ENCODE data around the gene CACNA1H. TPM values are rescaled to one million over a fixed set of nuclear protein-coding genes. Genes with fewer than 3 reads are reported as not detected.

CACNA1H gene
- total RNA-seq, 1 experiment from 2014 or later: 24.3 TPM

- intact Hi-C loops (cut with micrococcal nuclease): no loop called here
- POLR2A ChIA-PET: no interaction called here
- H3K27me3 ChIP-seq (ENCODE audit: insufficient read depth, low read length): no peaks in the 10 kb centered on the region
- H2AFZ ChIP-seq (ENCODE audit: low read depth, low read length, poor library complexity, severe bottlenecking): no peak overlapping the region
- no peak for ATAC-seq
- no peak overlapping the region for H3K9ac ChIP-seq (ENCODE audit: low read length)
- peaks cover 4% of the 10 kb centered on the region; the same call in 1 of the 2 replicates for H3K79me2 ChIP-seq (ENCODE audit: insufficient read depth, low read length)
- H3K27ac ChIP-seq (ENCODE audit: low read depth, low read length): no peak overlapping the region; the same call in 1 of the 2 replicates
- H3K4me2 ChIP-seq (ENCODE audit: low read length): no peak overlapping the region
- peaks cover 11 to 13% of the 10 kb centered on the region in 2 experiments for H3K4me1 ChIP-seq (ENCODE audit: control insufficient read depth in 1 of 2, insufficient read depth in 2 of 2, low read length in 2 of 2)
- H3K9me3 ChIP-seq (ENCODE audit: control insufficient read depth in 1 of 2, insufficient read depth in 1 of 2, low read depth in 1 of 2, low read length in 2 of 2): no peaks in the 10 kb centered on the region
- no peak overlapping the region for H3K4me3 ChIP-seq (replicated peaks in 1 of 2; ENCODE audit: low read depth in 1 of 2, low read length in 2 of 2)
- RAD21 ChIA-PET (ENCODE audit: low non-redundant PET in 1 of 2, low total read pairs in 2 of 2, uncharacterized antibody in 2 of 2, unreplicated experiment in 2 of 2): no interaction called here
- DNase-seq (ENCODE audit: low read depth, low spot score): no peak
- no peaks in the 10 kb centered on the region for H3K36me3 ChIP-seq (ENCODE audit: control insufficient read depth in 1 of 2, insufficient read depth in 2 of 2, low read length in 2 of 2)
- no peaks in the 10 kb centered on the region for H3K9me2 ChIP-seq (ENCODE audit: insufficient read depth)
- CTCF ChIA-PET: no interaction called here
- TF ChIP-seq YY1 (IDR thresholded peaks at IDR 0.05; ENCODE audit: extremely low read depth, insufficient replicate concordance, low read depth, low read length): no peak
- TF ChIP-seq REST (IDR thresholded peaks at IDR 0.05; ENCODE audit: low read depth): no peak
- TF ChIP-seq POLR2AphosphoS5 (IDR thresholded peaks at IDR 0.05; ENCODE audit: low read depth, low read length): no peak
- TF ChIP-seq CBX3 (IDR thresholded peaks at IDR 0.05; ENCODE audit: low read depth): no peak
- TF ChIP-seq ELF1 (IDR thresholded peaks at IDR 0.05; ENCODE audit: borderline replicate concordance, low read depth): no peak
- TF ChIP-seq SIN3A (IDR thresholded peaks at IDR 0.05; ENCODE audit: low read depth): no peak
- TF ChIP-seq RAD21 (IDR thresholded peaks at IDR 0.05; ENCODE audit: low read depth): no peak
- TF ChIP-seq POLR2A (IDR thresholded peaks at IDR 0.05; ENCODE audit: borderline replicate concordance, extremely low read depth, insufficient read depth, insufficient read length): no peak
- TF ChIP-seq ATF3 (IDR thresholded peaks at IDR 0.05): no peak
- TF ChIP-seq ZNF274 (IDR thresholded peaks at IDR 0.05; ENCODE audit: low read depth, low read length): no peak
- TF ChIP-seq FOSL1 (IDR thresholded peaks at IDR 0.05; ENCODE audit: low read depth): no peak
- TF ChIP-seq EGR1 (IDR thresholded peaks at IDR 0.05; ENCODE audit: low read depth): no peak
- TF ChIP-seq SP1 (IDR thresholded peaks at IDR 0.05; ENCODE audit: low read depth): no peak
- TF ChIP-seq, protein P1, sequence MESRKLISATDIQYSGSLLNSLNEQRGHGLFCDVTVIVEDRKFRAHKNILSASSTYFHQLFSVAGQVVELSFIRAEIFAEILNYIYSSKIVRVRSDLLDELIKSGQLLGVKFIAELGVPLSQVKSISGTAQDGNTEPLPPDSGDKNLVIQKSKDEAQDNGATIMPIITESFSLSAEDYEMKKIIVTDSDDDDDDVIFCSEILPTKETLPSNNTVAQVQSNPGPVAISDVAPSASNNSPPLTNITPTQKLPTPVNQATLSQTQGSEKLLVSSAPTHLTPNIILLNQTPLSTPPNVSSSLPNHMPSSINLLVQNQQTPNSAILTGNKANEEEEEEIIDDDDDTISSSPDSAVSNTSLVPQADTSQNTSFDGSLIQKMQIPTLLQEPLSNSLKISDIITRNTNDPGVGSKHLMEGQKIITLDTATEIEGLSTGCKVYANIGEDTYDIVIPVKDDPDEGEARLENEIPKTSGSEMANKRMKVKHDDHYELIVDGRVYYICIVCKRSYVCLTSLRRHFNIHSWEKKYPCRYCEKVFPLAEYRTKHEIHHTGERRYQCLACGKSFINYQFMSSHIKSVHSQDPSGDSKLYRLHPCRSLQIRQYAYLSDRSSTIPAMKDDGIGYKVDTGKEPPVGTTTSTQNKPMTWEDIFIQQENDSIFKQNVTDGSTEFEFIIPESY (IDR thresholded peaks at IDR 0.05; ENCODE audit: extremely low read depth, insufficient replicate concordance, low read length): no peak
- TF ChIP-seq CEBPB (IDR thresholded peaks at IDR 0.05; ENCODE audit: low read depth): no peak
- no peak for TF ChIP-seq EZH2 (IDR thresholded peaks at IDR 0.05)
- TF ChIP-seq, protein P2, sequence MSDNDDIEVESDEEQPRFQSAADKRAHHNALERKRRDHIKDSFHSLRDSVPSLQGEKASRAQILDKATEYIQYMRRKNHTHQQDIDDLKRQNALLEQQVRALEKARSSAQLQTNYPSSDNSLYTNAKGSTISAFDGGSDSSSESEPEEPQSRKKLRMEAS (IDR thresholded peaks at IDR 0.05): no peak
- no peak for TF ChIP-seq CTCF (IDR thresholded peaks at IDR 0.05 in 2 of 3, conservative IDR thresholded peaks at IDR 0.05 in 1 of 3; ENCODE audit: borderline replicate concordance in 1 of 3, insufficient read depth in 1 of 3, low read depth in 2 of 3, low read length in 2 of 3)
- no TSS peak for BruUV-seq (replicated peaks)
- no peaks in the 10 kb centered on the region for H4K20me1 ChIP-seq (ENCODE audit: insufficient read depth)
Measured at GRCh38 chr16:1156055-1156982, 3.4 kb downstream of the CACNA1H start.
